GM19023 (cell line): ENCODE measurements around the gene STAT2.

ENCODE experiments used
- ATAC-seq: cut with Tn5 transposase; IDR thresholded peaks from one replicate; pipeline ENCODE4 v1.9.1; 2021; ENCODE audit warnings: mild to moderate bottlenecking, moderate library complexity; ENCODE audit not compliant: unreplicated experiment

The STAT2 gene

DNA sequence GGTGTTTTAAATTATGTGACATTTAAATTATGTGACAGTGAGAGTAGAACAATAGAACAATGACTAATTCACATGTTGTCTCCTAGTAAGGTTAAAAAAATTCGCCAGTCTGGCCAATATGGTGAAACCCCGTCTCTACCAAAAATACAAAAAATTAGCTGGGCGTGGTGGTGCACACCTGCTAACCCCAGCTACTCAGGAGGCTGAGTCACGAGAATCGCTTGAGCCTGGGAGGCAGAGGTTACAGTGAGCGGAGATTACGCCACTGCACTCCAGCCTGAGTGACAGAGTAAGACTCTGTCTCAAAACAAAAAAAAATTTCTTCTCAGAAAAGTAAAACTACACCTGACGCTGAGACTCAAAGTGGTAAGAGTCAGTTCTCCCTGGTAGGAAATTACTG, 62.5 kb downstream of the STAT2 start:
- no peak for ATAC-seq

DNA sequence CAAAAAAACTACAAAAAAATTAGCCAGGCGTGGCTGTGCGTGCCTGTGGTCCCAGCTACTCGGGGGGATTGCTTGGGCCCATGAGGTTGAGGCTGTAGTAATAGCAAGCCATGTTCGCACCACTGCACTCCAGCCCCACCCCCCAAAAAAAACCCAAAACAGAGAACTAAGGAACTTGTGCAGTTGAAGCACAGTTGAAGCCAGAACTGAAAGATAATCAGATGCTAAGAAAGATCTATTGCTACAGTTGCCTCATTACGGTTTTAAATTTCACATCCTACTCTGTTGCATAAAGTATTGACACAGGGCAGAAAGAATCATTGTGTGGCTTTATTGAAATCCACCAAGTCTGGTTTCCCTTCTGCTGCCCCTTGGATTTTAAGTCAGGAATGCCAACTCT, 63.6 kb downstream of the STAT2 start:
- no peak for ATAC-seq

DNA sequence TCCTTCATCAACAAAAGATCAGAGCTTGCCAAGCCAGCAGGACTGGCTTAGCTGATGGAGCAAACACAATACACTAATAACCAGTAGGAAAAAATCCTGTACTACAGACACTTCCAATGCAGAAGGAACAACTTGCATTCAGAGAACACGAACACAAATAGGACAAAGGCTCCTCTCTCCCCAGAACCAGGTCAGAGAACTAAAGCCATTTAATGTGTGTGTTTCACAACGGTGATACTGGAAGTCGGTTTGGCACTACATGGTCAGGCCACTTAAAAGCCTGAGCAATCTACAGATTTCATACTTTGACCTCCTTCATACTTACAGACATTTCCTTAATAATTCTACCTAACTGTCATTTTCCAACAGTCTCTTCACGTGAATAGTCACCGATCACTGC, 66.1 kb downstream of the STAT2 start:
- ATAC-seq, result no peak
